ENCODE data around the gene ARL2BP. TPM values are rescaled to one million over a fixed set of nuclear protein-coding genes. Genes with fewer than 3 reads are reported as not detected.

ARL2BP gene
- total and polyA plus RNA-seq, 12 donors, result 32.6 to 136 (median 57.9) TPM

DNA sequence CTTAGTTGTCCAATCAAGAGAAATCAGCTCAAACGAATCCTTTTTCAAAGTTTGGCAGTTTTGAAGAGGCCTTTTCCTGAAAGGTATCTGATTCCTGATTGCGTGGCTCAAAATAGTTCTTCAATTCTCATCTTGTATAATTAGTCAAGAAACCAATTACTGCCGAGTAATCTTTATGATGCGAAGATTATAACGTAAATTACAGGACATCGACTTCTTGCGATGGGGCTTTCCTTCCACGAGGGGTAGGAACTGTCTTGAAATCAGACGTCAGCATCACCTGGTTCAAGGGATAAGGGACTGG is 644 bp upstream of the ARL2BP start:
- 8 to 10% (median 9%) methylated on average over 9 of the region's 9 CpGs for WGBS, 4 donors
- TF ChIP-seq, protein P1, sequence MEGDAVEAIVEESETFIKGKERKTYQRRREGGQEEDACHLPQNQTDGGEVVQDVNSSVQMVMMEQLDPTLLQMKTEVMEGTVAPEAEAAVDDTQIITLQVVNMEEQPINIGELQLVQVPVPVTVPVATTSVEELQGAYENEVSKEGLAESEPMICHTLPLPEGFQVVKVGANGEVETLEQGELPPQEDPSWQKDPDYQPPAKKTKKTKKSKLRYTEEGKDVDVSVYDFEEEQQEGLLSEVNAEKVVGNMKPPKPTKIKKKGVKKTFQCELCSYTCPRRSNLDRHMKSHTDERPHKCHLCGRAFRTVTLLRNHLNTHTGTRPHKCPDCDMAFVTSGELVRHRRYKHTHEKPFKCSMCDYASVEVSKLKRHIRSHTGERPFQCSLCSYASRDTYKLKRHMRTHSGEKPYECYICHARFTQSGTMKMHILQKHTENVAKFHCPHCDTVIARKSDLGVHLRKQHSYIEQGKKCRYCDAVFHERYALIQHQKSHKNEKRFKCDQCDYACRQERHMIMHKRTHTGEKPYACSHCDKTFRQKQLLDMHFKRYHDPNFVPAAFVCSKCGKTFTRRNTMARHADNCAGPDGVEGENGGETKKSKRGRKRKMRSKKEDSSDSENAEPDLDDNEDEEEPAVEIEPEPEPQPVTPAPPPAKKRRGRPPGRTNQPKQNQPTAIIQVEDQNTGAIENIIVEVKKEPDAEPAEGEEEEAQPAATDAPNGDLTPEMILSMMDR (IDR thresholded peaks at IDR 0.05), result peak in 2 of 6 experiments; percentile 6 to 12
- TF ChIP-seq POLR2A (IDR thresholded peaks at IDR 0.05), result no peak
- intact Hi-C loops (cut with DNase I), result loop anchor here in 1 of 2 donors (10.0 kb wide), 1 partner anchor 50 kb away; no protein-coding TSS in a partner anchor

DNA sequence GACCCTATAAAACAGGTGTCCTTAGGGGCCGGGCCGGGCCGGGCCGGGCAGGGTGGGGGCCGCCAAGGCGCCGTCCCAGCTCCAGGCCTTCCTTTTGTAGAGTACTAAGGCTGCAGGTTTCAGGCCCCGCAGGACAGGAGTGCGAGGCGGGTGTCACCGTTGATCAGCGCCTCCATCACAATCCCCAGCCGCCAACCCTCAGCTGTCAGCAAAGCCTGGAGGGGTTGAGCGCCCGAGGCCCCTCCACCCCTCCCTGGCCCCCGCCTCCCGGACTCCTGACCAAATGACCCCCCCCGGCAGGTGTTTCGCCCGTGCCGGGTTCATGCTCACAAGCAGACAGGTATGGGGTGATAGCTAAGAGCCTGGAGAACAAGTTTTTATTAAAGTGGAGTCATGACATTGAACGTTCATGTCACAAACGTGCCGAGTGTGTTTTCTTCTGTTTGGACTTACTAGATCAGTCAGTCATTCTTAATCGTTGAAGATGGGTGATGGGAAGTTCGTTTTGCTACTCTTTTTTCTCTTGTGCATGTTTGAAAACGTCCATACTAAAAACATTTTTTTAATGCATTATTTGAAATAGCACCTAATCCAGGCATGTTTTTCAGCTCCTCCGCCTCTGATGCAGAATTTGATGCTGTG is 534 bp downstream of the ARL2BP start:
- WGBS, 4 donors, result 4 to 12% (median 5%) methylated on average over 7 to 28 of the region's 28 CpGs
- TF ChIP-seq, protein P1 (IDR thresholded peaks at IDR 0.05), result no peak
- no peak for TF ChIP-seq POLR2A (IDR thresholded peaks at IDR 0.05)

More for the DNA sequence above, 644 bp upstream of the ARL2BP start:
- peaks cover 0 to 22% of the 10 kb centered on the region in 2 donors for H3K36me3 ChIP-seq (replicated peaks in 1 of 2)
- H3K4me1 ChIP-seq (replicated peaks in 1 of 2), result peaks cover 6 to 11% of the 10 kb centered on the region in 2 donors
- H3K27ac ChIP-seq, result peak overlapping the region; percentile 71 to 91 (median 89)
- H3K27me3 ChIP-seq, result no peaks in the 10 kb centered on the region
- H3K4me3 ChIP-seq, result peak overlapping the region in 2 of 4 donors; percentile 9 to 71
- DNase-seq, result no peak
- no peaks in the 10 kb centered on the region for H3K9me3 ChIP-seq (replicated peaks in 1 of 3)

DNA sequence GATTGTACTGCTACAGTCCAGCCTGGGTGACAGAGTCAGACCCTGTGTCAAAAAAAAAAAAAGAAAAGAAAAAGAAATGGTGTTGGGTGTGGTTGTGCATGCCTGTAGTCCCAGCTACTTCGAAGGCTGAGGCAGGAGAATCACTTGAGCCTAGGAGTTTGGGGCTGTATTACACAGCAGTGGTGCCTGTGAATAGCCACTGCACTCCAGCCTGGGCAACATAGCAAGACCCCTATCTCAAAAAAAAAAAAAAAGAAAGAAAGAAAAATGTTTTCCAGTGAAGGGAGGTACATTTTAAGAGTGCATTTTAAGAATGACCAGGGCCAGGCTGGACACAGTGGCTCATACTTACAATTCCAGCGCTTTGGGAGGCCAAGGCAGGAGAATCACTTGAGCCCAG is 6.3 kb downstream of the ARL2BP start:
- H3K9me3 ChIP-seq (replicated peaks in 1 of 3), result no peaks in the 10 kb centered on the region
- H3K4me3 ChIP-seq, result no peak overlapping the region
- TF ChIP-seq, protein P1 (IDR thresholded peaks at IDR 0.05), result no peak
- no peak for TF ChIP-seq POLR2A (IDR thresholded peaks at IDR 0.05)
- intact Hi-C loops (cut with DNase I), result no loop called here
- 93 to 98% (median 97%) methylated on average over 2 of the region's 2 CpGs for WGBS, 4 donors
- no peak overlapping the region for H3K27ac ChIP-seq
- H3K4me1 ChIP-seq (replicated peaks in 1 of 2), result no peaks in the 10 kb centered on the region
- H3K27me3 ChIP-seq, result no peaks in the 10 kb centered on the region
- peaks cover 0 to 69% of the 10 kb centered on the region in 2 donors for H3K36me3 ChIP-seq (replicated peaks in 1 of 2)
- peak in 1 of 7 donors; percentile 18 for DNase-seq

More for the DNA sequence above, 534 bp downstream of the ARL2BP start:
- H3K27me3 ChIP-seq, result no peaks in the 10 kb centered on the region
- peak overlapping the region; percentile 23 to 86 (median 64) for H3K4me3 ChIP-seq
- peaks cover 6 to 11% of the 10 kb centered on the region in 2 donors for H3K4me1 ChIP-seq (replicated peaks in 1 of 2)
- intact Hi-C loops (cut with DNase I), result loop anchor here in 1 of 2 donors (10.0 kb wide), 1 partner anchor 51 kb away; no protein-coding TSS in a partner anchor
- peak in 3 of 7 donors; percentile 43 to 58 (median 47) for DNase-seq
- H3K9me3 ChIP-seq (replicated peaks in 1 of 3), result no peaks in the 10 kb centered on the region
- peaks cover 0 to 34% of the 10 kb centered on the region in 2 donors for H3K36me3 ChIP-seq (replicated peaks in 1 of 2)
- H3K27ac ChIP-seq, result peak overlapping the region; percentile 49 to 93 (median 90)

DNA sequence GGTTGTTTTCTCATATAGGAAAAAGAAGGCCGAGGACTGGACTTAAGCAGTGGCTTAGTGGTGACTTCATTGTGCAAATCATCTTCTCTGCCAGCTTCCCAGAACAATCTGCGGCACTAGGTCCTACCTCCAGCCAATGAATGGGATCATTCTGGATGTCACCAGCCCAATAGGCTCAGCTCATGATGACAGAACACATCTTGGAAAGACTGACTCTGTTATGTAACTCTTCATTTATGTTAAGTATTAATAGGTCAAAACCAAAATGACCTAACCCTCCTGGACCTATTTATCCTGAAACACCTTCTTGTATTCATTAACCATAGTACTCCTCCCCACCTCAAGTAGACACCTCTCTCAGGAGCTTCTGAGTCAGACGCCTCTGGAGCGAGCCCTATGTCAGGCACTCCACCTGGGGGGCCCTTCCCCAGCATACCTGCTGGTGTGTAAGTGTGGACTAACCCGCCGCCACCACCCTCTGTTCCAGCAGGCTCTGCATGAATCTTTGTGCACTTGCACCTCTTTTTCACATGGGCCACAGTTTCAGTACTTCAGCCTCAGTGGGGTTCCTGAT is 7.2 kb downstream of the ARL2BP start:
- Histone ChIP-seq H3K27me3 (no peaks in the 10 kb centered on the region), H3K4me1 (replicated peaks in 1 of 2) (no peaks in the 10 kb centered on the region), H3K27ac (no peak overlapping the region), H3K9me3 (replicated peaks in 1 of 3) (no peaks in the 10 kb centered on the region), H3K36me3 (replicated peaks in 1 of 2) (peaks cover 0 to 68% of the 10 kb centered on the region in 2 donors), H3K4me3 (no peak overlapping the region)
- intact Hi-C loops (cut with DNase I), result no loop called here
- WGBS, 4 donors, result 89 to 98% (median 95%) methylated on average over 5 to 6 of the region's 6 CpGs
- TF ChIP-seq POLR2A (IDR thresholded peaks at IDR 0.05), result no peak
- TF ChIP-seq, protein P1 (IDR thresholded peaks at IDR 0.05), result no peak
- peak in 1 of 7 donors; percentile 27 for DNase-seq
